ENCODE data around the gene MECP2. TPM values are rescaled to one million over a fixed set of nuclear protein-coding genes. Genes with fewer than 3 reads are reported as not detected.

Gene MECP2
- total and polyA plus RNA-seq, 2 donors (not counting 1 experiment from before 2014, with no cell fraction given), result 11.5 to 24.9 TPM

DNA sequence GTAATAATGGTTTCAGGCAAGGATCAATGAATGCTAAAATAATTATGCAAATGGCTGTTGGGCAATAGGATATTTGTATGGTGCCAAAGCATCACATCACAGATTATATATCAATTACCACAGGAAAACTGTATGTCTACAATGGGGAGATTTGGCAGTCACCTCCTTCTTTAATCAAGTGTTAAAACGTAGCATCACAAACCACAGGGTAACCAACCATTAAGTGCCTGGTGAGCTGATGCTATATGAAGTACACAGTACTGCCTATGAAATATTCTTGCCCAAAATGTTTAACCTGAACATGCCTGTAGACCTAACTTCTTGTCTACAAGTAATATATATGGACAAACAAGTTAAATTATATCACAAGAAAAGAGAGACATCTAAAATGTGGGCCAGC, 25.3 kb downstream of the MECP2 start:
- peaks cover 3% of the 10 kb centered on the region for H3K4me1 ChIP-seq (ENCODE audit: control insufficient read depth, extremely low read depth, insufficient read depth, low read length)
- no peaks in the 10 kb centered on the region for H4K20me1 ChIP-seq (ENCODE audit: control insufficient read depth, extremely low read depth, insufficient read depth, low read length)
- no peak overlapping the region for H3K4me2 ChIP-seq (ENCODE audit: extremely low read depth, insufficient read depth, low read length)
- no peak overlapping the region for H3K9ac ChIP-seq (ENCODE audit: insufficient read depth, low read length)
- no peak overlapping the region for H3K4me3 ChIP-seq (replicated peaks in 1 of 4; ENCODE audit: control extremely low read depth in 1 of 4, insufficient read depth in 1 of 4, low read depth in 3 of 4, low read length in 4 of 4)
- peaks cover 1% of the 10 kb centered on the region for H3K36me3 ChIP-seq (ENCODE audit: control insufficient read depth, insufficient read depth, low read length)
- TF ChIP-seq, protein P1, sequence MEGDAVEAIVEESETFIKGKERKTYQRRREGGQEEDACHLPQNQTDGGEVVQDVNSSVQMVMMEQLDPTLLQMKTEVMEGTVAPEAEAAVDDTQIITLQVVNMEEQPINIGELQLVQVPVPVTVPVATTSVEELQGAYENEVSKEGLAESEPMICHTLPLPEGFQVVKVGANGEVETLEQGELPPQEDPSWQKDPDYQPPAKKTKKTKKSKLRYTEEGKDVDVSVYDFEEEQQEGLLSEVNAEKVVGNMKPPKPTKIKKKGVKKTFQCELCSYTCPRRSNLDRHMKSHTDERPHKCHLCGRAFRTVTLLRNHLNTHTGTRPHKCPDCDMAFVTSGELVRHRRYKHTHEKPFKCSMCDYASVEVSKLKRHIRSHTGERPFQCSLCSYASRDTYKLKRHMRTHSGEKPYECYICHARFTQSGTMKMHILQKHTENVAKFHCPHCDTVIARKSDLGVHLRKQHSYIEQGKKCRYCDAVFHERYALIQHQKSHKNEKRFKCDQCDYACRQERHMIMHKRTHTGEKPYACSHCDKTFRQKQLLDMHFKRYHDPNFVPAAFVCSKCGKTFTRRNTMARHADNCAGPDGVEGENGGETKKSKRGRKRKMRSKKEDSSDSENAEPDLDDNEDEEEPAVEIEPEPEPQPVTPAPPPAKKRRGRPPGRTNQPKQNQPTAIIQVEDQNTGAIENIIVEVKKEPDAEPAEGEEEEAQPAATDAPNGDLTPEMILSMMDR (conservative IDR thresholded peaks at IDR 0.05 in 1 of 2, IDR thresholded peaks at IDR 0.05 in 1 of 2; ENCODE audit: low read depth in 1 of 2, low read length in 2 of 2), result no peak
- no peak for TF ChIP-seq EZH2 (IDR thresholded peaks at IDR 0.05; ENCODE audit: low read length, missing control alignments)
- H3K27me3 ChIP-seq (ENCODE audit: control insufficient read depth, insufficient read depth, low read length), result no peaks in the 10 kb centered on the region
- no peak overlapping the region for H3K27ac ChIP-seq (ENCODE audit: insufficient read depth, low read length)
- H2AFZ ChIP-seq (ENCODE audit: low read length), result no peak overlapping the region
- H3K79me2 ChIP-seq (ENCODE audit: control insufficient read depth, insufficient read depth, low read length), result peaks cover 55% of the 10 kb centered on the region
- no peak for DNase-seq (ENCODE audit: low read depth in 2 of 2)
- H3K9me3 ChIP-seq (ENCODE audit: control insufficient read depth, insufficient read depth, low read depth, low read length), result no peaks in the 10 kb centered on the region

DNA sequence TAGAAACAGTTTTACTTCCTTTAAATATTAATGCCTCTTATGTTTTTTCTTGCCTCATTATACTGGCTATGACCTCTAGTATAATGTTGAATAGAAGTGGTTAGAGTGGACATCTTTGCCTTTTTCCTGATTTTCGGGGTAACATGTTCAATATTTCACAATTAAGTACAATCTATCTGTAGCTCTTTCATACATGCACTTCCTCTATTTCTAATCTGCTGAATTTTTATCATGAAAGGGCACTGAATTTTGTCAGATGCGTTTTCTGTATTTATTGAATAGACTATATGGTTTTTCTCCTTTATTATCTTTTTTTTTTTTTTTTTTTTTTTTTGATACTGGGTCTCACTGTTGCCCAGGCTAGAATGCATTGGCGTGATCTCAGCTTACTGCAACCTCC, 29.0 kb downstream of the MECP2 start:
- Histone ChIP-seq H3K9me3 (ENCODE audit: control insufficient read depth, insufficient read depth, low read depth, low read length) (no peaks in the 10 kb centered on the region), H3K4me2 (ENCODE audit: extremely low read depth, insufficient read depth, low read length) (no peak overlapping the region), H3K9ac (ENCODE audit: insufficient read depth, low read length) (no peak overlapping the region), H3K79me2 (ENCODE audit: control insufficient read depth, insufficient read depth, low read length) (peaks cover 53% of the 10 kb centered on the region), H3K27ac (ENCODE audit: insufficient read depth, low read length) (no peak overlapping the region), H2AFZ (ENCODE audit: low read length) (no peak overlapping the region), H3K27me3 (ENCODE audit: control insufficient read depth, insufficient read depth, low read length) (no peaks in the 10 kb centered on the region), H3K4me1 (ENCODE audit: control insufficient read depth, extremely low read depth, insufficient read depth, low read length) (no peaks in the 10 kb centered on the region), H4K20me1 (ENCODE audit: control insufficient read depth, extremely low read depth, insufficient read depth, low read length) (no peaks in the 10 kb centered on the region), H3K4me3 (replicated peaks in 1 of 4; ENCODE audit: control extremely low read depth in 1 of 4, insufficient read depth in 1 of 4, low read depth in 3 of 4, low read length in 4 of 4) (no peak overlapping the region), H3K36me3 (ENCODE audit: control insufficient read depth, insufficient read depth, low read length) (no peaks in the 10 kb centered on the region)
- DNase-seq (ENCODE audit: low read depth in 2 of 2), result no peak
- no peak for TF ChIP-seq EZH2 (IDR thresholded peaks at IDR 0.05; ENCODE audit: low read length, missing control alignments)
- TF ChIP-seq, protein P1 (conservative IDR thresholded peaks at IDR 0.05 in 1 of 2, IDR thresholded peaks at IDR 0.05 in 1 of 2; ENCODE audit: low read depth in 1 of 2, low read length in 2 of 2), result no peak

DNA sequence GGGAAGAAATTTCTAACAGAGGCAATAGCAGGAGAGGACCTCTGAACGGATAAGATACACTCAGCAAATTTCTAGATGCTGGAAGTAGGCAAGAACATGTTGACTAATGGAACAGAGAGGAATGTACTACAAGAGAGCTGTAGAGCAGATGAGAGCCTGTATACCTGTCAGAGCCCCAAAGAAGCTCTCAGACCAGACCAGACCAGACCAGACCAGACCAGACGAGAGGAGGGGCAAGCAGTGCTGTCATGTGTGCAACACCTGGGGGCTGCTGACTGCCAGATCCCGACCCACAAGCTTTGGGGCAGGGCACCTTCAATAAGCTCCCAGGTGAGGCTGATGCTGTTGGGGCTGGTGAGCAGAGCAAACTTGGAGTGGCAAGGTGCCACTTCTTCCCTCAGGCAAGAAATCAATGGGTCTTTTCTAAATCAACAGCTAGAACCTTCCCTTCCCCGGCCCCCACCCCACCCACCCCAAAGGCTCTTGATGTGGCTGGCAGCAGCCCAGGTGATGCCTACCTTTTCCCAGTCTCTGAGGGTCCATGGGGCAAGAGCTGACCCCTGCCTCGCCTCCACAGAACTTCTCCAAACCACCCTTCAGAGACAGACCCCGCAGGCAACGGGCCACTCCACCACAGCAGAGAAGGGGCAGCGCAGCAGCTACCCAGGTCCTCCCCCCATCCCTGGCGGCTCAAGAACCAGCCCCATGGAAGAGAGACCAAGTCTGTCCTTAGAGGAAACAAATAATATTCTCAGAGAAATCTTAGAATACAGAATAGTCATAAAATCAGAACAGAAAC, 32.7 kb downstream of the MECP2 start:
- Histone ChIP-seq H3K27ac (ENCODE audit: insufficient read depth, low read length) (no peak overlapping the region), H2AFZ (ENCODE audit: low read length) (no peak overlapping the region), H3K4me2 (ENCODE audit: extremely low read depth, insufficient read depth, low read length) (no peak overlapping the region), H3K9me3 (ENCODE audit: control insufficient read depth, insufficient read depth, low read depth, low read length) (no peaks in the 10 kb centered on the region), H3K9ac (ENCODE audit: insufficient read depth, low read length) (no peak overlapping the region), H3K36me3 (ENCODE audit: control insufficient read depth, insufficient read depth, low read length) (no peaks in the 10 kb centered on the region), H3K4me3 (replicated peaks in 1 of 4; ENCODE audit: control extremely low read depth in 1 of 4, insufficient read depth in 1 of 4, low read depth in 3 of 4, low read length in 4 of 4) (no peak overlapping the region), H3K79me2 (ENCODE audit: control insufficient read depth, insufficient read depth, low read length) (peaks cover 48% of the 10 kb centered on the region), H3K27me3 (ENCODE audit: control insufficient read depth, insufficient read depth, low read length) (no peaks in the 10 kb centered on the region), H4K20me1 (ENCODE audit: control insufficient read depth, extremely low read depth, insufficient read depth, low read length) (no peaks in the 10 kb centered on the region), H3K4me1 (ENCODE audit: control insufficient read depth, extremely low read depth, insufficient read depth, low read length) (no peaks in the 10 kb centered on the region)
- TF ChIP-seq, protein P1 (conservative IDR thresholded peaks at IDR 0.05 in 1 of 2, IDR thresholded peaks at IDR 0.05 in 1 of 2; ENCODE audit: low read depth in 1 of 2, low read length in 2 of 2), result no peak
- no peak for TF ChIP-seq EZH2 (IDR thresholded peaks at IDR 0.05; ENCODE audit: low read length, missing control alignments)
- no peak for DNase-seq (ENCODE audit: low read depth in 2 of 2)

All from fibroblast of lung (primary cell).